IPS DF 6.9 (cell line): Measurements from ENCODE around the gene NADSYN1.

Experiments
- DNase-seq: peaks from one replicate; pipeline ENCODE4 v3.0.0-alpha.2; 2013; ENCODE audit warnings: low read depth, low spot score
- H3K27ac ChIP-seq: one replicate; pipeline ENCODE4 v1.5.1; 2013; ENCODE audit warnings: low read length, control low read depth
- H3K27me3 ChIP-seq: 2 replicates; pipeline ENCODE4 v1.6.1; 2013; ENCODE audit warnings: mild to moderate bottlenecking, low read length; ENCODE audit not compliant: control insufficient read depth, insufficient read depth
- H3K36me3 ChIP-seq: 2 replicates; pipeline ENCODE4 v1.6.1; 2013; ENCODE audit warnings: low read length; ENCODE audit not compliant: control insufficient read depth, insufficient read depth
- H3K4me1 ChIP-seq: 2 replicates; pipeline ENCODE4 v1.6.1; 2013; ENCODE audit warnings: low read length; ENCODE audit not compliant: control insufficient read depth, insufficient read depth
- H3K4me3 ChIP-seq: 2 replicates; pipeline ENCODE4 v1.5.1; 2013; ENCODE audit warnings: mild to moderate bottlenecking, low read length
- H3K9me3 ChIP-seq: 2 replicates; pipeline ENCODE4 v1.6.1; 2013; ENCODE audit warnings: low read length, inconsistent platforms; ENCODE audit not compliant: control insufficient read depth, insufficient read depth
- WGBS: extraction: QIAGEN DNeasy Blood & Tissue Kit; methylation state at CpG from one replicate; pipeline ENCODE4 v1.1.7; 2013; ENCODE audit warnings: mixed read lengths, missing lambda C conversion rate; ENCODE audit not compliant: insufficient read length, insufficient coverage; 5-methylcytosine and 5-hydroxymethylcytosine counted together

Gene NADSYN1

DNA sequence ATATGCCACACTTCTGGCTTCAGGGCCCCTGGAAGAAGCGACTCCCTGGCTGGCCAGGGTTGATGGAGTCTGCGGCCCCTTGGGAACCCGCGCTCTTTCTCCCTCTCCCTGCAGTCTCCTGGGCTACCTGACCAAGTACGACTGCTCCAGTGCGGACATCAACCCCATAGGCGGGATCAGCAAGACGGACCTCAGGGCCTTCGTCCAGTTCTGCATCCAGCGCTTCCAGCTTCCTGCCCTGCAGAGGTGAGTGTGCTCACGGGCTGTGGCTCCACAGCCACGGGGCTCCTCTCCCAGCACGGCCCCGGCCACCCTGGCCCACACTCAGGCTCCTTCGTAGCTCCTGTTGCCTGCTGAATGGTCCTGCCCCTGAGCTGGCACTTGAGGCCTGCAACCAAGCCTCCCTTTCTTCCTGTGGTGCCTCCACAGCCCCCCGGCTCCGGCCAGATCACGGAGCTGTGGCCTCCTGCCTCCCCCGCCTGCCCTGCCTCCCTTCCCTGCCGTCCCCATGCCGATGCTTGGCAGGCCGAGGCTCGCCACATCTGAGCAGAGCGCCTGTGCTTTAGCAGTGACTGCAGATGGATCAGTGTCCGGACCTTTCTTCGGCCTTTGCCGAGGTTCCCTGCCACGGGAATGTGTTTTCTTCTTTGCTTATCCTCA is 37.9 kb downstream of the NADSYN1 start:
- DNase-seq, result no peak
- Histone ChIP-seq H3K4me3 (no peak overlapping the region), H3K27ac (no peak overlapping the region), H3K9me3 (no peaks in the 10 kb centered on the region), H3K4me1 (no peaks in the 10 kb centered on the region), H3K36me3 (peaks cover 16% of the 10 kb centered on the region), H3K27me3 (no peaks in the 10 kb centered on the region)
- no CpG with 5 or more reads among the region's 28 CpGs for WGBS

DNA sequence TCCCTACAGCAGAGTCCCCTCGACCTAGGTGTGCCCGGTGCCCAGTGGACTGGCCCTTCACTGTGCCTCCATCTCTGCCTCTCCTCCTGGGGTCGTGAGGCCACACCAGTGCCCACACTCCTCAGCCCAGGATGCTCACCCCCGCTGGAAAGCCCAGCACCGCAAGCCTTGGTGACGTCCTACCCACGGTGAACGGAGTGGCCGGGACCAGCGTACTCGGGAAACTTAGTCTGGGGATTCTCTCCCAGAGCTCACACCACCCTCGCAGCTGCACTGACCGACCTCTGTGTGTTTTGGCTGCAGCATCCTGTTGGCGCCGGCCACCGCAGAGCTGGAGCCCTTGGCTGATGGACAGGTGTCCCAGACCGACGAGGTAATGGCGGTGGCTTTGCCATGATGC is 38.5 kb downstream of the NADSYN1 start:
- WGBS, result no CpG with 5 or more reads among the region's 19 CpGs
- Histone ChIP-seq H3K27me3 (no peaks in the 10 kb centered on the region), H3K9me3 (no peaks in the 10 kb centered on the region), H3K4me1 (no peaks in the 10 kb centered on the region), H3K4me3 (no peak overlapping the region), H3K27ac (no peak overlapping the region), H3K36me3 (peaks cover 13% of the 10 kb centered on the region)
- DNase-seq, result no peak

DNA sequence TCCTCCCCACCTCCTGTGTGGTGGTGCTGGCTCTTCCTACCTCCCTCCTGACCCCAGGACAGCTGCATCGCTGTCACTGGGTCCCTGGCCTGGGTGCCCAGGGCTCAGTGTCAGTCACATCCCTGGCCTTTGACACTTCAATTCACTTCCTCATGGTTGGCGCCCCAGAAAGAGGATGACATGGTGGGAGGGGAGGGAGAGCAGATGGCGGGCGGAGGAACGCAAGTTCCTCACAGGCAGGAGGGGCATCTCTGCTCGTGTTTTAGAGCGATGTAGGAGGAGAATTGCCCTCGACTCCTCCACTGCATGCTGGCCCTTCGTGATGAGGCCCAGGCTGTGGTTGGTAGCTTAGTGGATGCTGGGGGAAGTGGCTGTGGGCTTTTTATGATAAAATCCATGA is 38.9 kb downstream of the NADSYN1 start:
- Histone ChIP-seq H3K4me3 (no peak overlapping the region), H3K9me3 (no peaks in the 10 kb centered on the region), H3K27ac (no peak overlapping the region), H3K36me3 (peaks cover 13% of the 10 kb centered on the region), H3K4me1 (no peaks in the 10 kb centered on the region), H3K27me3 (no peaks in the 10 kb centered on the region)
- no CpG with 5 or more reads among the region's 9 CpGs for WGBS
- DNase-seq, result no peak

DNA sequence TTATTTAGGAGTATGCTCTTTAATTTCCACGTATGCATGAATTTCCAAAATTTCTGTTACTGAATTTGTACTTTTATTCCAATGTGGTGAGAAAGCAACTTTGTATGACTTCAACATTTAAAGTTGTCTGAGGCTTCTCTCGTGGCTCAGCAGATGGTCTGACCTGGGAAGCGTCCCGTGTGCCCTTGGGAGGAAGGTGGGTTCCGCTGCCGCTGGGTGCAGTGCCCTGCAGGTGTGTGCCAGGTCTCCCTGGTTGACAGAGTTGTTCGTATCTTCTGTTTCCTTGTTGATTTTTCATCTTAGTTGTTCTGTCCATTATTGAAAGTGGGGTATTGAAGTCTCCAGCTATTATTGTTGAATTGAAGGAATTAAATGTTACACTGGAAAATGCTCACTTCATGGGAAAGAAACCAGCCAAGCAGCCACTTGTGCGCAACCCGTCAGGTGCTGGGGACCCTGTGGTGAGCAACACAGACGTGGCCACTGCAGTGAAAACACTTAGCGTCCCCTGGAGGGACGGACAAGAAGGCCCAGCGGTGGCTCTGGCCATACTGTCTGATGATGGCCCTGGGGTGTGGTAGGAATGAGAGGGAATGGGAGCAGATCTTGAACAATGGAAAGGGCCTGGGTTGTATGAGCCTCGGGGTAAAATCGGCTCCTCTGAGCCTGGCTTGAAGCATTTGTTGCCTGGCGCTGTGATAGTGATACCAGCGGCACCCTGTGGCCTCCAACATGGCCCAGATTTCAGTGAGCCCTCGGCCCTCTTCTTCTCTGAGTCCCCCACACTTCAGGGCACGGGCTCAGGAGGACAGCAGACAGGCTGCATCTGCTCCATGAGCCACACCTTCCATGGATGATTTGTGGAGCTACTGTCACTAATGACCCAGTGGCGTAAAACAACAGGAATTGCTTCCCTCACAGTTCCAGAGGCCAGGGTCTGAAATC is 42.6 kb downstream of the NADSYN1 start:
- H3K27me3 ChIP-seq, result no peaks in the 10 kb centered on the region
- no peak for DNase-seq
- H3K27ac ChIP-seq, result no peak overlapping the region
- peaks cover 20% of the 10 kb centered on the region for H3K36me3 ChIP-seq
- no peaks in the 10 kb centered on the region for H3K4me1 ChIP-seq
- no CpG with 5 or more reads among the region's 20 CpGs for WGBS
- H3K9me3 ChIP-seq, result no peaks in the 10 kb centered on the region
- no peak overlapping the region for H3K4me3 ChIP-seq

DNA sequence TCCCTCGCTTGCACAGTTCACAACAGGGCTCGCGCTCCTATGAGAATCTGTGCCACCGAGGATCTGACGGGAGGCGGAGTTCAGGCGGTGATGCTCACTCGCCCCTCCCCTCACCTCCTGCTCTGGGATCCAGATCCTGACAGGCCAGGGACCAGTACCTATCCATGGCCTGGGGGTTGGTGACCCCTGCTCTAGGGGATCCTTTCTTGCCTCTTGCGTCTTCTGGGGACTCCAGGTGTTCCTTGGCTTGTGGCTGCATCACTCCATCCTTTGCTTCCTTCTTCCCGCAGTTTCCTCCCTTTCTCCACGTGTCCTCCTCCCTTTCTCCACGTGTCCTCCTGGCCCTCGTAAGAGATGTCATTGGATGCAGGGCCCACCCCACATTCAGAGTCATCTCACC is 43.4 kb downstream of the NADSYN1 start:
- no peak for DNase-seq
- Histone ChIP-seq H3K27ac (no peak overlapping the region), H3K4me1 (no peaks in the 10 kb centered on the region; the same call in 1 of the 2 replicates), H3K27me3 (no peaks in the 10 kb centered on the region), H3K9me3 (no peaks in the 10 kb centered on the region), H3K4me3 (no peak overlapping the region), H3K36me3 (peaks cover 14% of the 10 kb centered on the region)
- no CpG with 5 or more reads among the region's 13 CpGs for WGBS

DNA sequence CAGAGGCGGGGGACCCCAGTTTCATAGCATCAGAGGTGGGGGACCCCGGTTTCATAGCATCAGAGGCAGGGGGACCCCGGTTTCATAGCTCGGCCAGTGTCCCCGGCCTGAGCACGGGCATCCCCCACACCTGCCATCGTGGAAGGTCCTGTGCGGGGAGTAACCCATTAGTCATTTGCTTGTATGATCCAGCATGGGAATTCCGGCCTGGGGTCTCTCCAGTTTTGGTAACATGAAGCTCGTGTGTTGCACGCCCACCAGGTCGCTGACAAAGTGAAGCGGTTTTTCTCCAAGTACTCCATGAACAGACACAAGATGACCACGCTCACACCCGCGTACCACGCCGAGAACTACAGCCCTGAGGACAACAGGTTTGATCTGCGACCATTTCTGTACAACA is 45.1 kb downstream of the NADSYN1 start:
- no peaks in the 10 kb centered on the region; the same call in 1 of the 2 replicates for H3K4me1 ChIP-seq
- no CpG with 5 or more reads among the region's 19 CpGs for WGBS

DNA sequence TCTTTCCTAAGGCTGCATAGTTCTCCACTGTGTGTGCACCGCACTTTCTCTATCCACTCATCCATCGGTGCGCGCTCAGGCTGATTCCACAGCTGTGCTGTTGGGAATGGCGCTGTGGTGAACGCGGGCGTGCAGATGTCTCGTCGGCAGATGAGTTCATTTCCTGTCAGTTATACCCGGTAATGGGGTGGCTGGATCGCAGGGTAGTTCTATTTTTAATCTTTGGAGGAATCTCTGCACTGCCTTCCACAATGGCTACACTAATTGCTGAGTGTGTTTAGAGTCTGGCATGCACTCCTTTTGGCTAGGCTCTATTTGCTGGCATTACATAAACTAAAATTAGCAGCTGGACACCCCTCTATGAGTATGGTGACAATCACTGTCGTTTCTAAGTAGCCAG is 46.1 kb downstream of the NADSYN1 start:
- Histone ChIP-seq H3K4me1 (no peaks in the 10 kb centered on the region; the same call in 1 of the 2 replicates), H3K27me3 (no peaks in the 10 kb centered on the region), H3K9me3 (no peaks in the 10 kb centered on the region), H3K27ac (no peak overlapping the region), H3K36me3 (peaks cover 7% of the 10 kb centered on the region), H3K4me3 (no peak overlapping the region)
- no CpG with 5 or more reads among the region's 13 CpGs for WGBS
- no peak for DNase-seq

More for the DNA sequence above, 45.1 kb downstream of the NADSYN1 start:
- no peak for DNase-seq
- no peaks in the 10 kb centered on the region for H3K9me3 ChIP-seq
- H3K4me3 ChIP-seq, result no peak overlapping the region
- no peaks in the 10 kb centered on the region for H3K27me3 ChIP-seq
- peaks cover 7% of the 10 kb centered on the region for H3K36me3 ChIP-seq
- no peak overlapping the region for H3K27ac ChIP-seq

DNA sequence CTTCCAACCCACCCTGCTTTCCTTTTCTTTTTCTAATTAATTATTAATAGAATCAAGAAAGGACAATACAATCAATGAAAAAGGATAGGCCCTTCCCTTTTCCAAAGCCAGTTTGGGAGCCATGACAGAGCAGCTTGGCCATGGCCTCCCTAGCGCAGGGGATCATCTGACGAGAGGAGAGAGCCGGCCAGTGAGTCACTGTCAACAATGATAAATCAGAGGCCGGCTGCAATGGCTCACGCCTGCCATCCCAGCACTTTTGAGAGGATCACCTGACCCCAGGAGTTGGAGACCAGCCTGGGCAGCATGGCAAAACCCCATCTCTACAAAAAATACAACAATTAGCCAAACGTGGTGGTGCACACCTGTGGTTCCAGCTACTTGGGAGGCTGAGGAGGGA is 46.5 kb downstream of the NADSYN1 start:
- Histone ChIP-seq H3K9me3 (no peaks in the 10 kb centered on the region), H3K36me3 (peaks cover 7% of the 10 kb centered on the region), H3K4me1 (peaks cover 2% of the 10 kb centered on the region; the same call in 1 of the 2 replicates), H3K4me3 (no peak overlapping the region), H3K27ac (no peak overlapping the region), H3K27me3 (no peaks in the 10 kb centered on the region)
- no peak for DNase-seq
- no CpG with 5 or more reads among the region's 6 CpGs for WGBS

DNA sequence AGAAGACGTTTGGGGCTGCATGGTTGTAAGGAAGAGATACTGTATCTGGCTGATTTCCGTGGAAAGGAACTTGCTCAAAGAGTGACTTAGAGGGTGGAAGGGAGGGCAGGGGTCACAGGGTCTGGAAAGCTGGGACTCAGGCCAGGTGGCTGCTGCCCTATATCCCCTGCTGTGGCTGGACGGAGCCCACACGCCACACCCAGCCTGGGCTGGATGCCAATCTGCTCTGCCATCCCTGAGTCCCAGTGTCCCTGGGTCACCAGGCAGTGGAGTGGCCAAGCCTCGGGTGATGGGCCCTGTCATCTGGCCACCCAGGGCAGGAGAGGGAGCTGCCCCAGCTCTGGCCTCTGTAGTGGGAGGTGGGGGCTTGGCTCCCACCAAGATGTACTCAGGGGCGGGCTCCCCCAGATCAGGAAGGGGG is 47.6 kb downstream of the NADSYN1 start:
- Histone ChIP-seq H3K27ac (no peak overlapping the region), H3K4me1 (peaks cover 2% of the 10 kb centered on the region; the same call in 1 of the 2 replicates), H3K4me3 (no peak overlapping the region), H3K36me3 (peaks cover 7% of the 10 kb centered on the region), H3K9me3 (no peaks in the 10 kb centered on the region), H3K27me3 (no peaks in the 10 kb centered on the region)
- WGBS, result no CpG with 5 or more reads among the region's 6 CpGs
- DNase-seq, result no peak

DNA sequence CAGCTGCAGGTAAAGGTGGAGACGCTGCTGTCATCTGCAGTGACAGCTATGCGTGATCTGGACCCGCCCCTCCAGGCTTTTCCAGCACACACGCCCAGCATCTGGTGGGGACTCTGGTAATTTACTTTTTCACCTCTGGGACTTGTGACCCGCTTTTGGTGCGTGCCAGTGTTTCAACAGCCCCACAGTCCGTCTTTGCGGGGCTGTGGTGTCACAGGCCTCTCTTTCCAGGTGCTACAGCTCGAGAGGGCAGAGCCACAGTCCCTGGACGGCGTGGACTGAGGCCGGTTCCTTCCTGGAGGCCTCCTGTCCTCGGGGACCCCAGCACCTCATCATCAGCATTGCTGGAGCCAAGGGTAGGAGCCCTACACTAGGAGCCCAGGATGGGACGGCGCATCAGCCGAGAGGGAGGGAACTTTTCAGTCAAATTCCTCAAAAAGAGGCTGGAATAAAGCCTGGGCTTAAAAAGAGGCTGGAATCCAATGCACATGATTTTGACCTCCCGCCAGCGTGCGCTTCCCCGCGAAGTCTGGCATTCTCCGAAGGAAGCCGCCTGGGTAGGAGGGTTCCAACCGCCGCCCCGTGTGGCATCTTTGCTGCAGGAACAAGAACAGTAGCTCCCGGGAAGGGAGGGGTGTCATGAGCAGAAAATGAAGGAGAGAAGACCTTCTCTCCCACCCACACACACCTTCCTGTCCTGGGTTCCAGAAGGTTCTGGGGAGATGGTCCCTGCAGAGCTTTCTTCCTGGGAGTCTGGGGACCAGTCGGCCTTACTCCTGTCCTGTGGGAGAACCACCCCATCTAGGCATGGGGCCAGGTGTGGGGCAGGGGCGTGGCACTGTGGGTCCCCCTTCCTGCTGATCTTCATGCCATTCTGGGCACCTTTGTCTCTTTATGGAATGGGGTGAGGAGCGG is 48.3 kb downstream of the NADSYN1 start:
- Histone ChIP-seq H3K27me3 (no peaks in the 10 kb centered on the region), H3K9me3 (no peaks in the 10 kb centered on the region), H3K36me3 (peaks cover 7% of the 10 kb centered on the region), H3K4me3 (no peak overlapping the region), H3K4me1 (peaks cover 2% of the 10 kb centered on the region; the same call in 1 of the 2 replicates), H3K27ac (no peak overlapping the region)
- no CpG with 5 or more reads among the region's 30 CpGs for WGBS
- DNase-seq, result no peak
